OCI-LY3 (cell line): Measurements from ENCODE around the gene ARHGAP10.

ENCODE experiments used
- H2AFZ ChIP-seq: fragments of 200-600, 300-600 bp; shearing (Covaris generic); 2 replicates; pipeline ENCODE4 v1.6.0; 2014; ENCODE audit warnings: antibody characterized with exemption, low read depth, low read length
- H3K27ac ChIP-seq: fragments of 200-600, 300-600 bp; sonication (generic); 2 replicates; pipeline ENCODE4 v1.5.1; 2014; ENCODE audit warnings: mild to moderate bottlenecking, low read length, moderate library complexity, mixed read lengths
- H3K27me3 ChIP-seq: fragments of 200-600, 300-600 bp; sonication (generic); 2 replicates; pipeline ENCODE4 v1.6.1; 2014; ENCODE audit warnings: low read depth, low read length, mixed read lengths
- H3K36me3 ChIP-seq: fragments of 200-600, 300-600 bp; sonication (generic); replicated peaks from 2 replicates; pipeline ENCODE3; 2014; ENCODE audit warnings: low read depth, low read length, mixed read lengths
- H3K4me1 ChIP-seq: fragments of 300-600, 200-600 bp; sonication (generic); 2 replicates; pipeline ENCODE4 v1.6.1; 2014; ENCODE audit warnings: low read length, mixed read lengths
- H3K4me2 ChIP-seq: fragments of 200-600, 300-600 bp; sonication (generic); 2 replicates; pipeline ENCODE4 v1.6.1; 2014; ENCODE audit warnings: low read length, mixed read lengths
- H3K4me3 ChIP-seq: fragments of 300-600, 200-600 bp; sonication (generic); 2 replicates; pipeline ENCODE4 v1.5.1; 2014; ENCODE audit warnings: antibody characterized with exemption, mild to moderate bottlenecking, low read length, moderate library complexity
- H3K79me2 ChIP-seq: fragments of 300-600, 200-600 bp; shearing (Covaris generic); 2 replicates; pipeline ENCODE4 v1.6.1; 2014; ENCODE audit warnings: mild to moderate bottlenecking, low read length, mixed read lengths
- H3K9ac ChIP-seq: fragments of 300-600, 200-600 bp; shearing (Covaris generic); 2 replicates; pipeline ENCODE4 v1.6.0; 2014; ENCODE audit warnings: mild to moderate bottlenecking, low read length, moderate library complexity
- H3K9me3 ChIP-seq: fragments of 200-600, 300-600 bp; shearing (Covaris generic); 2 replicates; pipeline ENCODE4 v1.6.1; 2014; ENCODE audit warnings: low read length, mixed read lengths; ENCODE audit not compliant: insufficient read depth
- H4K20me1 ChIP-seq: fragments of 200-600, 300-600 bp; sonication (generic); 2 replicates; pipeline ENCODE4 v1.6.1; 2016; ENCODE audit warnings: low read length, mixed read lengths; ENCODE audit not compliant: insufficient read depth
- CTCF ChIP-seq: fragments of 200-600, 300-600 bp; sonication (generic); IDR thresholded peaks from 2 replicates; pipeline ENCODE4 v1.5.1; 2014; ENCODE audit warnings: antibody characterized with exemption, low read length, low read depth
- EZH2phosphoT487 ChIP-seq: fragments of 200-600 bp; shearing (Covaris generic); IDR thresholded peaks from 2 replicates; pipeline ENCODE4 v1.6.1; 2018; ENCODE audit warnings: antibody characterized with exemption, mixed run types, low read depth

Gene ARHGAP10

DNA sequence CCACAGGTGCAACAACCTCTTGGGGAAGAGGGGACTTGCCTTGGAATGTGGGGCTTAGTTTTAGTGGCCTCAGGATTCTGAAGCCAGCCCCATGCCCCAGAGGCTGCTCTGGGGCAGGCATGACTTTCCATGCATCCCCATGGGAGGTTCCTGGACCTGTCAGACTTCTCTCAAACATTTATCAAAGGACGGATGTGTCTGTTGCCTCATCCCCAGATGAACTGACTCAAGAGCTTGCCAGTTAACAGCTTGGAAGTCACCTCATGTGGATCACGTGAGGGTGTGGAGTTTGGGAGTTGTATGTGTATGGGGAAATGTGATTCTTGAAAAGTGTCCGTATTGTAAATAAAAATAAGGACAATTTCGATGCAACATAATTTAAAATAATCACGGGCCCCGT, 341.5 kb downstream of the ARHGAP10 start:
- Histone ChIP-seq H4K20me1 (no peaks in the 10 kb centered on the region), H2AFZ (no peak overlapping the region), H3K4me1 (no peaks in the 10 kb centered on the region), H3K79me2 (no peaks in the 10 kb centered on the region), H3K9me3 (peaks cover 20% of the 10 kb centered on the region; the same call in 1 of the 2 replicates), H3K9ac (no peak overlapping the region), H3K4me3 (no peak overlapping the region), H3K4me2 (no peak overlapping the region), H3K27ac (no peak overlapping the region), H3K27me3 (no peaks in the 10 kb centered on the region), H3K36me3 (peaks cover 34% of the 10 kb centered on the region)
- TF ChIP-seq EZH2phosphoT487 = no peak
- no peak for TF ChIP-seq CTCF

- Histone ChIP-seq H3K4me2 (no peak overlapping the region), H3K9me3 (peaks cover 20% of the 10 kb centered on the region; the same call in 1 of the 2 replicates), H3K9ac (no peak overlapping the region), H3K36me3 (peaks cover 34% of the 10 kb centered on the region), H3K27ac (no peak overlapping the region), H3K4me1 (no peaks in the 10 kb centered on the region), H3K27me3 (no peaks in the 10 kb centered on the region), H4K20me1 (no peaks in the 10 kb centered on the region), H3K4me3 (no peak overlapping the region), H2AFZ (no peak overlapping the region), H3K79me2 (no peaks in the 10 kb centered on the region)
- TF ChIP-seq CTCF = no peak
- no peak for TF ChIP-seq EZH2phosphoT487
These were observed 342.6 kb downstream of the ARHGAP10 start for GRCh38 chr4:148074462-148074861.

- Histone ChIP-seq H3K4me1 (no peaks in the 10 kb centered on the region), H3K4me2 (no peak overlapping the region), H3K27ac (no peak overlapping the region), H4K20me1 (no peaks in the 10 kb centered on the region), H3K4me3 (no peak overlapping the region), H3K9me3 (peaks cover 20% of the 10 kb centered on the region; the same call in 1 of the 2 replicates), H2AFZ (no peak overlapping the region), H3K9ac (no peak overlapping the region), H3K79me2 (no peaks in the 10 kb centered on the region), H3K27me3 (no peaks in the 10 kb centered on the region), H3K36me3 (peaks cover 34% of the 10 kb centered on the region)
- no peak for TF ChIP-seq CTCF
These were observed 343.6 kb downstream of the ARHGAP10 start for GRCh38 chr4:148075438-148075837.

GRCh38 chr4:148076964-148077363, 345.1 kb downstream of the ARHGAP10 start:
- Histone ChIP-seq H3K79me2 (no peaks in the 10 kb centered on the region), H3K27ac (no peak overlapping the region), H3K36me3 (peaks cover 34% of the 10 kb centered on the region), H3K9ac (no peak overlapping the region), H4K20me1 (no peaks in the 10 kb centered on the region), H3K4me3 (no peak overlapping the region), H3K9me3 (peaks cover 20% of the 10 kb centered on the region; the same call in 1 of the 2 replicates), H2AFZ (no peak overlapping the region), H3K4me2 (no peak overlapping the region), H3K27me3 (no peaks in the 10 kb centered on the region), H3K4me1 (no peaks in the 10 kb centered on the region)
- TF ChIP-seq EZH2phosphoT487 (no peak), CTCF (no peak)
